IgD-negative memory B cell (primary cell): ENCODE measurements around the gene MOGAT1. TPM values are rescaled to one million over a fixed set of nuclear protein-coding genes. Genes with fewer than 3 reads are reported as not detected.
A peak's percentile ranks its signal among the peaks of the same experiment; 100 is the strongest.

Experiments used
- H3K27ac Mint-ChIP-seq, 3 donors: one replicate each; pipeline ENCODE4 v1.8.0; 2020 to 2022; ENCODE audit warnings: mild to moderate bottlenecking in 3 of 3, mixed read lengths in 3 of 3, moderate library complexity in 1 of 3
- H3K27me3 Mint-ChIP-seq: one replicate; pipeline ENCODE4 v1.8.0; 2021; ENCODE audit warnings: mixed read lengths
- H3K36me3 Mint-ChIP-seq: one replicate; pipeline ENCODE4 v1.8.0; 2020; ENCODE audit warnings: mild to moderate bottlenecking, mixed read lengths
- H3K4me1 Mint-ChIP-seq, 3 donors: one replicate each; pipeline ENCODE4 v1.8.0; 2020 to 2022; ENCODE audit warnings: mixed read lengths in 3 of 3, mild to moderate bottlenecking in 1 of 3
- H3K4me3 Mint-ChIP-seq, 4 donors: one replicate each; pipeline ENCODE4 v1.8.0; 2020 to 2022; ENCODE audit warnings: mild to moderate bottlenecking in 4 of 4, mixed read lengths in 4 of 4, moderate library complexity in 3 of 4
- H3K9me3 Mint-ChIP-seq, 3 donors: one replicate each; pipeline ENCODE4 v1.8.0; 2020 to 2021; ENCODE audit warnings: mixed read lengths in 3 of 3, mild to moderate bottlenecking in 1 of 3
- polyA plus RNA-seq: library from polyadenylated mRNA; unstranded; fragments of 300-500 nt; fragmentation: Illumina TruSeq; gene quantifications from one replicate; pipeline ENCODE4 v1.2.3, GENCODE V29; 2021

MOGAT1 gene
- polyA plus RNA-seq, 1 donor from 2014 or later: not detected

GRCh38 chr2:222655787-222656525 is 15.5 kb upstream of the MOGAT1 start, which contains the start of gene FARSB:
Gene FARSB, minus strand, starts transcription at chr2:222656092. Its CDS starts 19 bp downstream, at chr2:222656073.
- Mint-ChIP-seq H3K9me3 (peaks cover 0 to 2% (median 0%) of the 10 kb centered on the region in 3 donors), H3K27ac (peak within 1 kb of the TSS; percentile 99 to 100 (median 100)), H3K27me3 (no peaks in the 10 kb centered on the region), H3K36me3 (peaks cover 1% of the 10 kb centered on the region), H3K4me1 (peaks cover 23 to 33% (median 31%) of the 10 kb centered on the region in 3 donors), H3K4me3 (peak within 1 kb of the TSS; percentile 96 to 100 (median 99))

- no peaks in the 10 kb centered on the region for H3K27me3 Mint-ChIP-seq
- peak overlapping the region; percentile 99 to 100 (median 100) for H3K27ac Mint-ChIP-seq
- peaks cover 1% of the 10 kb centered on the region for H3K36me3 Mint-ChIP-seq
- H3K9me3 Mint-ChIP-seq: peaks cover 0 to 2% (median 0%) of the 10 kb centered on the region in 3 donors
- H3K4me1 Mint-ChIP-seq: peaks cover 23 to 32% (median 25%) of the 10 kb centered on the region in 3 donors
- H3K4me3 Mint-ChIP-seq: peak overlapping the region; percentile 96 to 100 (median 99)
These were observed 14.7 kb upstream of the MOGAT1 start for GRCh38 chr2:222656526-222657446.

GRCh38 chr2:222663479-222663878 is 8.0 kb upstream of the MOGAT1 start:
- Mint-ChIP-seq H3K27me3 (peaks cover 2% of the 10 kb centered on the region), H3K27ac (no peak overlapping the region), H3K9me3 (peaks cover 0 to 2% (median 0%) of the 10 kb centered on the region in 3 donors), H3K4me1 (no peaks in the 10 kb centered on the region), H3K4me3 (no peak overlapping the region), H3K36me3 (no peaks in the 10 kb centered on the region)

GRCh38 chr2:222668494-222669154 is 2.8 kb upstream of the MOGAT1 start:
- peaks cover 33% of the 10 kb centered on the region for H3K27me3 Mint-ChIP-seq
- no peaks in the 10 kb centered on the region for H3K9me3 Mint-ChIP-seq
- H3K4me1 Mint-ChIP-seq: peaks cover 0 to 7% (median under 1%) of the 10 kb centered on the region in 3 donors
- no peak overlapping the region for H3K4me3 Mint-ChIP-seq
- no peak overlapping the region for H3K27ac Mint-ChIP-seq
- H3K36me3 Mint-ChIP-seq: no peaks in the 10 kb centered on the region

- Mint-ChIP-seq H3K36me3 (no peaks in the 10 kb centered on the region), H3K4me3 (no peak overlapping the region), H3K4me1 (peaks cover 0 to 7% (median 5%) of the 10 kb centered on the region in 3 donors), H3K27ac (no peak overlapping the region), H3K27me3 (peaks cover 35% of the 10 kb centered on the region), H3K9me3 (no peaks in the 10 kb centered on the region)
These were observed 2.1 kb upstream of the MOGAT1 start for GRCh38 chr2:222669353-222669752.

GRCh38 chr2:222670191-222671038 is 1.0 kb upstream of the MOGAT1 start:
- Mint-ChIP-seq H3K27ac (no peak overlapping the region), H3K9me3 (no peaks in the 10 kb centered on the region), H3K4me1 (peaks cover 0 to 7% (median 5%) of the 10 kb centered on the region in 3 donors), H3K27me3 (peaks cover 40% of the 10 kb centered on the region), H3K36me3 (no peaks in the 10 kb centered on the region), H3K4me3 (peak overlapping the region in 1 of 4 donors; percentile 19)

GRCh38 chr2:222672068-222672401 is 577 bp downstream of the MOGAT1 start:
- peak overlapping the region in 3 of 4 donors; percentile 33 to 58 (median 47) for H3K4me3 Mint-ChIP-seq
- no peaks in the 10 kb centered on the region for H3K9me3 Mint-ChIP-seq
- peaks cover 0 to 7% (median 5%) of the 10 kb centered on the region in 3 donors for H3K4me1 Mint-ChIP-seq
- H3K36me3 Mint-ChIP-seq: no peaks in the 10 kb centered on the region
- no peak overlapping the region for H3K27ac Mint-ChIP-seq
- peaks cover 40% of the 10 kb centered on the region for H3K27me3 Mint-ChIP-seq

- H3K36me3 Mint-ChIP-seq: no peaks in the 10 kb centered on the region
- H3K9me3 Mint-ChIP-seq: peaks cover 0 to under 1% (median 0%) of the 10 kb centered on the region in 3 donors
- H3K4me3 Mint-ChIP-seq: no peak overlapping the region
- peaks cover 0 to 7% (median 5%) of the 10 kb centered on the region in 3 donors for H3K4me1 Mint-ChIP-seq
- H3K27ac Mint-ChIP-seq: no peak overlapping the region
- peaks cover 43% of the 10 kb centered on the region for H3K27me3 Mint-ChIP-seq
These were observed 1.8 kb downstream of the MOGAT1 start for GRCh38 chr2:222673273-222673672.

GRCh38 chr2:222673883-222674282 is 2.4 kb downstream of the MOGAT1 start:
- Mint-ChIP-seq H3K27ac (no peak overlapping the region), H3K27me3 (peaks cover 45% of the 10 kb centered on the region), H3K9me3 (peaks cover 0 to 1% (median 0%) of the 10 kb centered on the region in 3 donors), H3K36me3 (no peaks in the 10 kb centered on the region), H3K4me1 (peaks cover 0 to 7% (median 5%) of the 10 kb centered on the region in 3 donors), H3K4me3 (no peak overlapping the region)

- Mint-ChIP-seq H3K27me3 (peaks cover 24% of the 10 kb centered on the region), H3K4me1 (peaks cover 0 to 5% (median 1%) of the 10 kb centered on the region in 3 donors), H3K36me3 (no peaks in the 10 kb centered on the region), H3K9me3 (peaks cover 0 to 1% (median 0%) of the 10 kb centered on the region in 3 donors), H3K27ac (no peak overlapping the region), H3K4me3 (no peak overlapping the region)
These were observed 6.5 kb downstream of the MOGAT1 start for GRCh38 chr2:222677981-222678380.

- Mint-ChIP-seq H3K36me3 (no peaks in the 10 kb centered on the region), H3K4me3 (no peak overlapping the region), H3K27ac (no peak overlapping the region), H3K27me3 (peaks cover 14% of the 10 kb centered on the region), H3K9me3 (no peaks in the 10 kb centered on the region), H3K4me1 (no peaks in the 10 kb centered on the region)
These were observed 12.3 kb downstream of the MOGAT1 start for GRCh38 chr2:222683805-222684204.

- peaks cover 4 to 6% (median 5%) of the 10 kb centered on the region in 3 donors for H3K4me1 Mint-ChIP-seq
- no peak overlapping the region for H3K4me3 Mint-ChIP-seq
- H3K9me3 Mint-ChIP-seq: no peaks in the 10 kb centered on the region
- H3K27me3 Mint-ChIP-seq: peaks cover 11% of the 10 kb centered on the region
- H3K27ac Mint-ChIP-seq: no peak overlapping the region
- H3K36me3 Mint-ChIP-seq: peaks cover 1% of the 10 kb centered on the region
These were observed 14.8 kb downstream of the MOGAT1 start for GRCh38 chr2:222686086-222686750.

GRCh38 chr2:222688917-222689316 is 17.5 kb downstream of the MOGAT1 start:
- Mint-ChIP-seq H3K4me3 (no peak overlapping the region), H3K4me1 (peaks cover 4 to 6% (median 5%) of the 10 kb centered on the region in 3 donors), H3K27ac (no peak overlapping the region), H3K9me3 (peaks cover 0 to 2% (median 0%) of the 10 kb centered on the region in 3 donors), H3K27me3 (peaks cover 6% of the 10 kb centered on the region), H3K36me3 (peaks cover 1% of the 10 kb centered on the region)
